H1 (cell line): ENCODE measurements around the gene CTNNBL1. TPM values are rescaled to one million over a fixed set of nuclear protein-coding genes. Genes with fewer than 3 reads are reported as not detected.

Experiments
- CTCF ChIA-PET: fragments of 300-600 bp; sonication (Branson Sonifier 250); formaldehyde crosslinking; loops from one replicate; lab custom pipeline; 2021; ENCODE audit not compliant: partially characterized antibody; lab: Charles Lee
- POLR2A ChIA-PET: fragments of 300-600 bp; sonication (Branson Sonifier 250); formaldehyde crosslinking; loops from one replicate; lab custom pipeline; 2021; ENCODE audit warnings: inconsistent platforms; ENCODE audit not compliant: partially characterized antibody; lab: Charles Lee
- DNase-seq, 2 experiments: peaks; one replicate each; pipeline versions ENCODE4 v3.0.0 to v3.0.0-alpha.2; 2010 to 2022; ENCODE audit warnings: low spot score in 2 of 2, low read depth in 1 of 2, mixed read lengths in 1 of 2
- FAIRE-seq: peaks from 2 replicates; lab custom pipeline; 2011; peaks lifted over from hg19 to GRCh38; lab: Jason Lieb, UNC
- H2AFZ ChIP-seq: 2 replicates; pipeline ENCODE4 v1.8.1; 2012; ENCODE audit warnings: low read length, inconsistent platforms
- H2AK5ac ChIP-seq: 2 replicates; pipeline ENCODE4 v1.6.1; 2013; ENCODE audit warnings: low read depth, low read length
- H2BK120ac ChIP-seq: replicated peaks from 2 replicates; pipeline ENCODE3; 2013; ENCODE audit warnings: low read depth, low read length, inconsistent platforms
- H2BK12ac ChIP-seq: 2 replicates; pipeline ENCODE4 v1.6.1; 2013; ENCODE audit warnings: low read depth, low read length
- H2BK15ac ChIP-seq: 2 replicates; pipeline ENCODE4 v1.6.1; 2013; ENCODE audit warnings: low read length
- H2BK20ac ChIP-seq: 2 replicates; pipeline ENCODE4 v1.6.1; 2013; ENCODE audit warnings: low read length
- H2BK5ac ChIP-seq: 2 replicates; pipeline ENCODE4 v1.6.1; 2013; ENCODE audit warnings: low read depth, low read length
- H3K14ac ChIP-seq: 2 replicates; pipeline ENCODE4 v1.6.1; 2013; ENCODE audit warnings: inconsistent platforms; ENCODE audit not compliant: insufficient read length
- H3K18ac ChIP-seq: 2 replicates; pipeline ENCODE4 v1.6.1; 2013; ENCODE audit warnings: low read length; ENCODE audit errors: extremely low read depth
- H3K23ac ChIP-seq: 2 replicates; pipeline ENCODE4 v1.6.1; 2013; ENCODE audit warnings: inconsistent platforms; ENCODE audit not compliant: insufficient read length
- H3K23me2 ChIP-seq: 2 replicates; pipeline ENCODE4 v1.6.1; 2013; ENCODE audit warnings: low read depth, low read length
- H3K27ac ChIP-seq: 2 replicates; pipeline ENCODE4 v1.6.1; 2011; ENCODE audit warnings: low read depth, low read length, inconsistent platforms
- H3K27me3 ChIP-seq, 4 experiments: replicated peaks in 1 of 4; 1 replicate in 1 of 4; 2 replicates in 3 of 4; pipeline versions ENCODE4 v1.6.1 to v1.8.1; 2011 to 2013; ENCODE audit warnings: low read length in 3 of 4, mild to moderate bottlenecking in 3 of 4, inconsistent platforms in 2 of 4, mixed read lengths in 2 of 4, moderate library complexity in 1 of 4; ENCODE audit not compliant: control insufficient read depth in 3 of 4, insufficient read depth in 3 of 4; ENCODE audit errors: extremely low read depth in 1 of 4
- H3K36me3 ChIP-seq, 4 experiments: 2 replicates each; pipeline versions ENCODE4 v1.6.1 to v1.8.1; 2011 to 2013; ENCODE audit warnings: mild to moderate bottlenecking in 4 of 4, low read length in 3 of 4, moderate library complexity in 2 of 4, control low read depth in 1 of 4, inconsistent platforms in 1 of 4; ENCODE audit not compliant: insufficient read depth in 4 of 4, control insufficient read depth in 2 of 4
- H3K4ac ChIP-seq: replicated peaks from 2 replicates; pipeline ENCODE3; 2013; ENCODE audit warnings: low read length, low read depth, mixed read lengths, inconsistent platforms; ENCODE audit not compliant: insufficient read length
- H3K4me1 ChIP-seq, 4 experiments: replicated peaks in 1 of 4; 1 replicate in 1 of 4; 2 replicates in 3 of 4; pipeline versions ENCODE4 v1.6.1 to v1.8.1; 2011 to 2013; ENCODE audit warnings: low read length in 3 of 4, inconsistent platforms in 2 of 4, mixed read lengths in 1 of 4; ENCODE audit not compliant: insufficient read depth in 4 of 4, control insufficient read depth in 3 of 4
- H3K4me2 ChIP-seq, 2 experiments: 2 replicates each; pipeline versions ENCODE4 v1.6.1 to v1.8.1; 2011 to 2013; ENCODE audit warnings: low read depth in 2 of 2, low read length in 2 of 2, control low read depth in 1 of 2, inconsistent platforms in 1 of 2, mild to moderate bottlenecking in 1 of 2; ENCODE audit not compliant: insufficient read depth in 1 of 2
- H3K4me3 ChIP-seq, 4 experiments: fragments of 200-600, 300-600 bp in 1 of 4; sonication (generic), shearing (Covaris generic), sonication (Bioruptor Twin) in 1 of 4; 2 replicates each; pipeline versions ENCODE4 v1.5.1 to v1.8.1; 2011 to 2016; ENCODE audit warnings: low read length in 4 of 4, low read depth in 3 of 4, control low read depth in 2 of 4, inconsistent platforms in 2 of 4, mild to moderate bottlenecking in 2 of 4, mixed read lengths in 1 of 4, moderate library complexity in 1 of 4; ENCODE audit not compliant: insufficient read depth in 2 of 4; ENCODE audit errors: extremely low read depth in 1 of 4
- H3K56ac ChIP-seq: replicated peaks from 2 replicates; pipeline ENCODE3; 2013; ENCODE audit warnings: low read depth, mild to moderate bottlenecking, mixed read lengths, low read length, inconsistent platforms; ENCODE audit not compliant: insufficient read length
- H3K79me1 ChIP-seq: 2 replicates; pipeline ENCODE4 v1.6.1; 2013; ENCODE audit warnings: low read depth, low read length, control low read depth
- H3K79me2 ChIP-seq, 2 experiments: 2 replicates each; pipeline versions ENCODE4 v1.6.1 to v1.8.1; 2012 to 2013; ENCODE audit warnings: low read length in 2 of 2, mild to moderate bottlenecking in 2 of 2, inconsistent platforms in 1 of 2; ENCODE audit not compliant: insufficient read depth in 2 of 2, control insufficient read depth in 1 of 2
- H3K9ac ChIP-seq, 4 experiments: replicated peaks in 1 of 4; 1 replicate in 1 of 4; 2 replicates in 3 of 4; pipeline versions ENCODE4 v1.6.1 to v1.8.1; 2011 to 2013; ENCODE audit warnings: low read depth in 3 of 4, low read length in 3 of 4, control low read depth in 2 of 4, mild to moderate bottlenecking in 2 of 4, moderate library complexity in 2 of 4, inconsistent platforms in 1 of 4; ENCODE audit errors: extremely low read depth in 1 of 4
- H3K9me3 ChIP-seq, 2 experiments: 2 replicates each; pipeline versions ENCODE4 v1.6.1 to v1.8.1; 2012 to 2013; ENCODE audit warnings: mild to moderate bottlenecking in 2 of 2, moderate library complexity in 2 of 2, control low read depth in 1 of 2, inconsistent platforms in 1 of 2, low read depth in 1 of 2, low read length in 1 of 2, mixed read lengths in 1 of 2; ENCODE audit not compliant: insufficient read depth in 2 of 2
- H4K20me1 ChIP-seq, 2 experiments: replicated peaks in 1 of 2; 2 replicates each; pipeline versions ENCODE3 to v1.8.1; 2011 to 2013; ENCODE audit warnings: inconsistent platforms in 2 of 2, low read length in 2 of 2, mild to moderate bottlenecking in 1 of 2; ENCODE audit not compliant: insufficient read depth in 2 of 2, control insufficient read depth in 1 of 2
- H4K5ac ChIP-seq: 2 replicates; pipeline ENCODE4 v1.6.1; 2013; ENCODE audit warnings: low read length, low read depth, mixed read lengths, inconsistent platforms; ENCODE audit not compliant: insufficient read length
- H4K8ac ChIP-seq: 2 replicates; pipeline ENCODE4 v1.8.0; 2013; ENCODE audit warnings: mild to moderate bottlenecking, moderate library complexity, low read length, inconsistent platforms; ENCODE audit not compliant: insufficient read depth; ENCODE audit errors: extremely low read depth
- H4K91ac ChIP-seq: replicated peaks from 2 replicates; pipeline ENCODE3; 2013; ENCODE audit warnings: low read length, mixed read lengths, inconsistent platforms; ENCODE audit not compliant: insufficient read length
- BRCA1 ChIP-seq: IDR thresholded peaks from 2 replicates; pipeline ENCODE4 v1.6.1; 2012; ENCODE audit warnings: low read depth, low read length, improper control_type of control experiment
- CHD2 ChIP-seq: IDR thresholded peaks from 2 replicates; pipeline ENCODE4 v1.6.1; 2012; ENCODE audit warnings: low read length, improper control_type of control experiment
- CREB1 ChIP-seq: IDR thresholded peaks from 2 replicates; pipeline ENCODE4 v1.6.1; 2012; ENCODE audit warnings: inconsistent platforms
- FOSL1 ChIP-seq: IDR thresholded peaks from 2 replicates; pipeline ENCODE4 v1.6.1; 2011; ENCODE audit warnings: mild to moderate bottlenecking, low read depth, low read length, moderate library complexity; ENCODE audit not compliant: insufficient read depth
- HDAC2 ChIP-seq, 2 experiments: fragments of 300-600 bp in 1 of 2; sonication (generic) in 1 of 2; IDR thresholded peaks; 2 replicates each; pipeline ENCODE4 v1.6.1; 2011 to 2012; ENCODE audit warnings: low read depth in 2 of 2, low read length in 2 of 2, mild to moderate bottlenecking in 2 of 2, moderate library complexity in 2 of 2, borderline replicate concordance in 1 of 2, inconsistent platforms in 1 of 2
- JUND ChIP-seq: IDR thresholded peaks from 2 replicates; pipeline ENCODE4 v1.6.1; 2011; ENCODE audit warnings: mild to moderate bottlenecking, improper control_type of control experiment, low read length
- KDM4A ChIP-seq: IDR thresholded peaks from one replicate; pipeline ENCODE4 v1.7.1; 2012; ENCODE audit warnings: low read depth, mild to moderate bottlenecking, moderate library complexity, low read length, inconsistent platforms; ENCODE audit not compliant: severe bottlenecking
- RXRA ChIP-seq: IDR thresholded peaks from 2 replicates; pipeline ENCODE4 v1.6.1; 2011; ENCODE audit warnings: low read depth, mild to moderate bottlenecking, low read length, moderate library complexity; ENCODE audit not compliant: insufficient read depth
- SAP30 ChIP-seq: fragments of 300-600 bp; sonication (generic); IDR thresholded peaks from 2 replicates; pipeline ENCODE4 v1.7.1; 2012; ENCODE audit warnings: low read length, moderate library complexity, mild to moderate bottlenecking, inconsistent platforms; ENCODE audit not compliant: insufficient read depth, insufficient replicate concordance
- SIX5 ChIP-seq: IDR thresholded peaks from 2 replicates; pipeline ENCODE4 v1.6.1; 2011; ENCODE audit warnings: mild to moderate bottlenecking, low read depth, low read length
- SRF ChIP-seq: IDR thresholded peaks from 2 replicates; pipeline ENCODE4 v1.6.1; 2011; ENCODE audit warnings: mild to moderate bottlenecking, low read depth, low read length, moderate library complexity
- SUZ12 ChIP-seq: fragments of 200-600 bp; sonication (generic); IDR thresholded peaks from 2 replicates; pipeline ENCODE4 v1.6.1; 2012; ENCODE audit warnings: mild to moderate bottlenecking, inconsistent platforms, low read length, moderate library complexity, mixed read lengths
- WGBS, 2 experiments: shearing (Covaris generic) in 1 of 2; methylation state at CpG; one replicate each; pipeline versions ENCODE4 v1.1.6 to v1.1.7; 2013 to 2015; ENCODE audit warnings: low lambda C conversion rate in 2 of 2, mixed read lengths in 2 of 2, inconsistent platforms in 1 of 2, low coverage in 1 of 2, missing lambda C conversion rate in 1 of 2; ENCODE audit not compliant: insufficient replicate concordance in 2 of 2, insufficient coverage in 1 of 2, insufficient read length in 1 of 2; ENCODE audit errors: extremely low coverage in 1 of 2, missing lambda C conversion rate in 1 of 2; 5-methylcytosine and 5-hydroxymethylcytosine counted together
- polyA plus RNA-seq, 7 experiments: library from polyadenylated mRNA; depleted of rRNA in 3 of 7; stranded (reverse) in 5 of 7; unstranded in 2 of 7; fragments of >200 nt in 5 of 7; fragments of 200-250 nt in 2 of 7; gene quantifications; 1 replicate in 5 of 7; 2 replicates in 1 of 7; 4 replicates in 1 of 7; pipeline versions ENCODE4 v1.2.1 to v1.2.3, GENCODE V29; 2011 to 2013; ENCODE audit warnings: missing spikeins in 2 of 7, mixed read lengths in 2 of 7
- total RNA-seq: library from RNA; stranded (reverse); fragmentation: NEBNext Ultra II Directional; extraction: Animal tissue kit (Norgen Biotek cat#: 25700); gene quantifications from 2 replicates; pipeline ENCODE4 v1.2.1, GENCODE V29; 2021

CTNNBL1 gene
- total and polyA plus RNA-seq, 2 of the 8 experiments (the other 6 are each of a cell fraction or from before 2014, with no cell fraction given): 19.6 to 81.6 TPM

GRCh38 chr20:37880726-37881591 is 187.1 kb downstream of the CTNNBL1 start:
- H2BK20ac ChIP-seq: no peak overlapping the region
- no peak overlapping the region for H4K5ac ChIP-seq
- no peak overlapping the region for H2BK15ac ChIP-seq
- H3K79me1 ChIP-seq: no peaks in the 10 kb centered on the region
- no peak overlapping the region for H3K4ac ChIP-seq
- H3K18ac ChIP-seq: no peak overlapping the region
- H3K9me3 ChIP-seq: no peaks in the 10 kb centered on the region
- H3K27ac ChIP-seq: no peak overlapping the region
- no peak overlapping the region; the same call in 1 of the 2 replicates for H2AK5ac ChIP-seq
- H3K23me2 ChIP-seq: no peaks in the 10 kb centered on the region
- no peak overlapping the region for H3K56ac ChIP-seq
- WGBS, 2 experiments: 93% methylated on average over 18 of the region's 18 CpGs; no CpG with 5 or more reads in 1 of the 2 experiments
- H3K9ac ChIP-seq: no peak overlapping the region
- no peak overlapping the region for H3K4me2 ChIP-seq
- no peak overlapping the region; the same call in none of the 2 replicates for H4K8ac ChIP-seq
- H2AFZ ChIP-seq: no peak overlapping the region
- peaks cover 0 to 3% (median 0%) of the 10 kb centered on the region in 4 experiments; a peak in 1 of 7 replicates for H3K4me1 ChIP-seq
- no peak overlapping the region for H2BK5ac ChIP-seq
- H4K20me1 ChIP-seq: no peaks in the 10 kb centered on the region
- H3K23ac ChIP-seq: no peak overlapping the region
- no peak overlapping the region for H3K14ac ChIP-seq
- CTCF ChIA-PET: interaction anchor here (1.1 to 2.2 kb wide), 5 partner anchors 13 to 222 kb away, joined by 3 to 5 read pairs (median 4); partner anchors contain the start of gene VSTM2L
- FAIRE-seq: no peak
- H2BK120ac ChIP-seq: no peak overlapping the region
- no peak overlapping the region for H3K4me3 ChIP-seq
- no peak for DNase-seq
- H3K27me3 ChIP-seq: 0 out of 7 replicates have a peak, but pooled peaks cover 0 to 2% (median 0%) of the 10 kb centered on the region in 4 experiments
- POLR2A ChIA-PET: no interaction called here
- no peak overlapping the region for H4K91ac ChIP-seq
- H3K36me3 ChIP-seq: no peaks in the 10 kb centered on the region
- H3K79me2 ChIP-seq: no peaks in the 10 kb centered on the region
- H2BK12ac ChIP-seq: no peak overlapping the region
- TF ChIP-seq BRCA1 (no peak), JUND (no peak), SIX5 (no peak), SAP30 (no peak), HDAC2 (IDR thresholded peaks at IDR 0.05; ENCODE audit: borderline replicate concordance in 1 of 2, low read depth in 2 of 2, low read length in 2 of 2) (no peak), CREB1 (no peak), RXRA (no peak), SUZ12 (no peak), SRF (no peak), FOSL1 (no peak), CHD2 (no peak), KDM4A (no peak)
